CD1c-positive myeloid dendritic cell (primary cell): Measurements from ENCODE around the gene DDX59.
A peak's percentile ranks its signal among the peaks of the same experiment; 100 is the strongest.

Experiments used
- DNase-seq: peaks from one replicate; pipeline ENCODE4 v3.0.0-alpha.2; 2016; ENCODE audit errors: extremely low spot score

DDX59 gene

GRCh38 chr1:200669314-200670241 is at the start of gene DDX59:
Gene DDX59 (minus strand): TSS chr1:200669907. CDS start chr1:200666740, 3,167 bp downstream.
- peak; percentile 98 for DNase-seq

- no peak for DNase-seq
Observed at GRCh38 chr1:200714504-200715187, 44.9 kb upstream of the DDX59 start.

- no peak for DNase-seq
Observed at GRCh38 chr1:200710166-200710565, 40.5 kb upstream of the DDX59 start.

- DNase-seq = no peak
Observed at GRCh38 chr1:200708769-200709168, 39.1 kb upstream of the DDX59 start.

GRCh38 chr1:200708161-200708560 is 38.5 kb upstream of the DDX59 start:
- no peak for DNase-seq

- DNase-seq = no peak
Observed at GRCh38 chr1:200707116-200707515, 37.4 kb upstream of the DDX59 start.

GRCh38 chr1:200706111-200706814 is 36.6 kb upstream of the DDX59 start:
- DNase-seq = no peak

- no peak for DNase-seq
Observed at GRCh38 chr1:200704986-200705500, 35.3 kb upstream of the DDX59 start.

- DNase-seq = peak; percentile 43
Observed at GRCh38 chr1:200699871-200700270, 30.2 kb upstream of the DDX59 start.

- no peak for DNase-seq
Observed at GRCh38 chr1:200694738-200695137, 25.0 kb upstream of the DDX59 start.

GRCh38 chr1:200693327-200693726 is 23.6 kb upstream of the DDX59 start:
- no peak for DNase-seq

- DNase-seq = no peak
Observed at GRCh38 chr1:200692316-200692715, 22.6 kb upstream of the DDX59 start.

- DNase-seq = no peak
Observed at GRCh38 chr1:200686620-200687019, 16.9 kb upstream of the DDX59 start.

- no peak for DNase-seq
Observed at GRCh38 chr1:200684015-200684414, 14.3 kb upstream of the DDX59 start.

- DNase-seq = no peak
Observed at GRCh38 chr1:200683298-200683697, 13.6 kb upstream of the DDX59 start.

GRCh38 chr1:200681231-200681630 is 11.5 kb upstream of the DDX59 start:
- DNase-seq = no peak

GRCh38 chr1:200676829-200677228 is 7.1 kb upstream of the DDX59 start:
- DNase-seq = no peak

GRCh38 chr1:200675588-200675852 is 5.8 kb upstream of the DDX59 start:
- DNase-seq = no peak

GRCh38 chr1:200674838-200675587 is 5.3 kb upstream of the DDX59 start:
- no peak for DNase-seq

- no peak for DNase-seq
Observed at GRCh38 chr1:200673952-200674823, 4.5 kb upstream of the DDX59 start.
